IMR-90 (cell line): Measurements from ENCODE around the gene PID1. TPM values are rescaled to one million over a fixed set of nuclear protein-coding genes. Genes with fewer than 3 reads are reported as not detected.

Source experiments
- ATAC-seq: fragments of 200-7000 bp; cut with Tn5 transposase; 2 replicates; pipeline ENCODE4 v1.9.1; 2020; ENCODE audit warnings: low read depth, mild to moderate bottlenecking, moderate library complexity
- BruUV-seq: library from RNA; stranded (reverse); fragments of 400-500 nt; replicated peaks from 2 replicates; lab custom pipeline; 2021; lab: Mats Ljungman, UMichigan
- CTCF ChIA-PET: fragments of 300-600 bp; formaldehyde crosslinking; extraction: SDS; loops from one replicate; lab custom pipeline; 2021; ENCODE audit warnings: antibody characterized with exemption; lab: Yijun Ruan, JAX
- POLR2A ChIA-PET: fragments of 300-600 bp; sonication (Branson Sonifier 250); formaldehyde crosslinking; loops from one replicate; lab custom pipeline; 2022; ENCODE audit warnings: antibody characterized with exemption; ENCODE audit not compliant: unreplicated experiment; lab: Charles Lee
- DNase-seq: peaks from one replicate; pipeline ENCODE4 v3.0.0; 2013
- H2AFZ ChIP-seq: replicated peaks from 2 replicates; pipeline ENCODE3; 2013; ENCODE audit warnings: low read length, mild to moderate bottlenecking; ENCODE audit not compliant: poor library complexity
- H2AK5ac ChIP-seq: 2 replicates; pipeline ENCODE4 v1.6.1; 2013; ENCODE audit warnings: low read depth, low read length, inconsistent platforms
- H2AK9ac ChIP-seq: replicated peaks from 2 replicates; pipeline ENCODE3; 2013; ENCODE audit warnings: mild to moderate bottlenecking, low read depth, low read length, moderate library complexity; ENCODE audit not compliant: poor library complexity
- H2BK120ac ChIP-seq: 2 replicates; pipeline ENCODE4 v1.6.1; 2013; ENCODE audit warnings: low read depth, low read length, inconsistent platforms
- H2BK15ac ChIP-seq: 3 replicates; pipeline ENCODE4 v1.6.1; 2013; ENCODE audit warnings: low read depth, low read length, inconsistent platforms
- H2BK20ac ChIP-seq: 2 replicates; pipeline ENCODE4 v1.6.1; 2013; ENCODE audit warnings: low read depth, mild to moderate bottlenecking, inconsistent platforms, low read length, moderate library complexity
- H2BK5ac ChIP-seq: 2 replicates; pipeline ENCODE4 v1.6.1; 2013; ENCODE audit warnings: mild to moderate bottlenecking, low read depth, low read length, inconsistent platforms; ENCODE audit not compliant: poor library complexity, severe bottlenecking
- H3K14ac ChIP-seq: replicated peaks from 2 replicates; pipeline ENCODE4 v1.6.1; 2013; ENCODE audit warnings: low read depth, low read length, inconsistent platforms
- H3K18ac ChIP-seq: 2 replicates; pipeline ENCODE4 v1.6.1; 2013; ENCODE audit warnings: low read depth, low read length, control low read depth
- H3K23ac ChIP-seq: 2 replicates; pipeline ENCODE4 v1.6.1; 2013; ENCODE audit warnings: low read depth, low read length, inconsistent platforms
- H3K27ac ChIP-seq: 2 replicates; pipeline ENCODE4 v1.5.1; 2013; ENCODE audit warnings: mild to moderate bottlenecking, control low read depth, low read length; ENCODE audit not compliant: insufficient read depth
- H3K27me3 ChIP-seq: 2 replicates; pipeline ENCODE4 v1.6.1; 2013; ENCODE audit warnings: low read length; ENCODE audit not compliant: control insufficient read depth, insufficient read depth
- H3K36me3 ChIP-seq: 2 replicates; pipeline ENCODE4 v1.6.1; 2013; ENCODE audit warnings: low read length, mixed read lengths; ENCODE audit not compliant: control insufficient read depth, insufficient read depth
- H3K4ac ChIP-seq: 2 replicates; pipeline ENCODE4 v1.6.1; 2013; ENCODE audit warnings: low read depth, low read length, inconsistent platforms
- H3K4me1 ChIP-seq: 2 replicates; pipeline ENCODE4 v1.6.1; 2013; ENCODE audit warnings: low read length, mixed read lengths; ENCODE audit not compliant: control insufficient read depth, insufficient read depth
- H3K4me2 ChIP-seq: 2 replicates; pipeline ENCODE4 v1.6.1; 2013; ENCODE audit warnings: low read depth, mild to moderate bottlenecking, control low read depth, low read length, moderate library complexity
- H3K4me3 ChIP-seq: 2 replicates; pipeline ENCODE4 v1.5.1; 2013; ENCODE audit warnings: low read depth, mild to moderate bottlenecking, control low read depth, low read length, moderate library complexity; ENCODE audit not compliant: insufficient read depth
- H3K56ac ChIP-seq: 2 replicates; pipeline ENCODE4 v1.6.1; 2013; ENCODE audit warnings: low read length, inconsistent platforms; ENCODE audit not compliant: insufficient read depth; ENCODE audit errors: extremely low read depth
- H3K79me1 ChIP-seq, 2 experiments: 2 replicates each; pipeline ENCODE4 v1.6.1; 2013; ENCODE audit warnings: low read length in 2 of 2, inconsistent platforms in 1 of 2, low read depth in 1 of 2
- H3K9ac ChIP-seq: 2 replicates; pipeline ENCODE4 v1.6.1; 2013; ENCODE audit warnings: low read depth, low read length, control low read depth
- H3K9me1 ChIP-seq: 2 replicates; pipeline ENCODE4 v1.6.1; 2013; ENCODE audit warnings: low read length, inconsistent platforms; ENCODE audit not compliant: insufficient read depth
- H3K9me3 ChIP-seq: 2 replicates; pipeline ENCODE4 v1.6.1; 2013; ENCODE audit warnings: low read length; ENCODE audit not compliant: control insufficient read depth, insufficient read depth
- H4K20me1 ChIP-seq: 2 replicates; pipeline ENCODE4 v1.6.1; 2013; ENCODE audit warnings: low read length, inconsistent platforms; ENCODE audit not compliant: insufficient read depth
- H4K5ac ChIP-seq: 2 replicates; pipeline ENCODE4 v1.6.1; 2013; ENCODE audit warnings: mild to moderate bottlenecking, low read depth, low read length, control low read depth
- H4K8ac ChIP-seq, 2 experiments: 2 replicates each; pipeline ENCODE4 v1.6.1; 2013; ENCODE audit warnings: low read depth in 2 of 2, low read length in 2 of 2, control low read depth in 1 of 2, inconsistent platforms in 1 of 2
- H4K91ac ChIP-seq: 2 replicates; pipeline ENCODE4 v1.6.1; 2013; ENCODE audit warnings: low read depth, low read length, inconsistent platforms; ENCODE audit not compliant: insufficient read depth
- BHLHE40 ChIP-seq: fragments of 150-350 bp; IDR thresholded peaks from 2 replicates; pipeline ENCODE4 v1.6.1; 2016; ENCODE audit warnings: mild to moderate bottlenecking, low read depth, low read length
- CHD1 ChIP-seq: IDR thresholded peaks from 2 replicates; pipeline ENCODE4 v1.6.1; 2012; ENCODE audit warnings: low read depth, low read length, improper control_type of control experiment
- FOS ChIP-seq: fragments of 150-350 bp; IDR thresholded peaks from 2 replicates; pipeline ENCODE4 v1.6.1; 2016; ENCODE audit warnings: low read depth, low read length
- MAFK ChIP-seq: IDR thresholded peaks from 2 replicates; pipeline ENCODE4 v1.6.1; 2012; ENCODE audit warnings: low read depth, low read length, improper control_type of control experiment
- MAZ ChIP-seq: IDR thresholded peaks from 2 replicates; pipeline ENCODE4 v1.6.1; 2012; ENCODE audit warnings: low read depth, mild to moderate bottlenecking, low read length, improper control_type of control experiment, moderate library complexity, borderline replicate concordance
- MXI1 ChIP-seq: IDR thresholded peaks from 2 replicates; pipeline ENCODE4 v1.6.1; 2012; ENCODE audit warnings: low read depth, mild to moderate bottlenecking, low read length, moderate library complexity, borderline replicate concordance
- NFE2L2 ChIP-seq: fragments of 150-350 bp; IDR thresholded peaks from 2 replicates; pipeline ENCODE4 v1.6.1; 2016; ENCODE audit warnings: low read depth, mild to moderate bottlenecking, low read length
- POLR2A ChIP-seq: IDR thresholded peaks from 2 replicates; pipeline ENCODE4 v1.6.1; 2012; ENCODE audit warnings: mild to moderate bottlenecking, low read depth, low read length
- RAD21 ChIP-seq: IDR thresholded peaks from 2 replicates; pipeline ENCODE4 v1.6.1; 2012; ENCODE audit warnings: low read length, improper control_type of control experiment
- RCOR1 ChIP-seq: IDR thresholded peaks from 2 replicates; pipeline ENCODE4 v1.6.1; 2012; ENCODE audit warnings: mild to moderate bottlenecking, low read length, improper control_type of control experiment; ENCODE audit not compliant: insufficient replicate concordance
- RFX5 ChIP-seq: IDR thresholded peaks from 2 replicates; pipeline ENCODE4 v1.8.0; 2012; ENCODE audit warnings: low read depth, mild to moderate bottlenecking, low read length, moderate library complexity
- SMC3 ChIP-seq: fragments of 150-350 bp; IDR thresholded peaks from 2 replicates; pipeline ENCODE4 v1.6.1; 2016; ENCODE audit warnings: low read depth, mild to moderate bottlenecking, antibody characterized with exemption, low read length, moderate library complexity
- WGBS, 2 experiments: methylation state at CpG; one replicate each; pipeline versions ENCODE4 v1.1.5 to v1.1.7; 2013; ENCODE audit warnings: missing lambda C conversion rate in 2 of 2; ENCODE audit not compliant: insufficient read length in 1 of 2; ENCODE audit errors: extremely low coverage in 2 of 2; 5-methylcytosine and 5-hydroxymethylcytosine counted together
- dilution Hi-C: fragments of 300-500 bp; cut with HindIII; formaldehyde crosslinking; loops from one replicate; pipeline ENCODE4 v1.14.3; 2018; ENCODE audit warnings: low sequenced_read_pairs; ENCODE audit not compliant: unreplicated experiment
- in situ Hi-C: fragments of 300-500 bp; cut with MboI; formaldehyde crosslinking; loops from 3 replicates; pipeline ENCODE4 v1.14.3; 2019; ENCODE audit warnings: low sequenced_read_pairs, inconsistent platforms, mixed read lengths
- intact Hi-C: fragments of 100-400 bp; cut with micrococcal nuclease; formaldehyde crosslinking; loops from 2 replicates; pipeline ENCODE4 v1.10.0; 2022
- polyA plus RNA-seq, 3 experiments: library from polyadenylated mRNA; depleted of rRNA; stranded (reverse); fragments of >200 nt; gene quantifications; 2 replicates each; pipeline ENCODE4 v1.2.3, GENCODE V29; 2012; ENCODE audit warnings: low replicate concordance in 1 of 3
- total RNA-seq: library from RNA; depleted of rRNA; stranded (reverse); fragments of >200 nt; gene quantifications from 2 replicates; pipeline ENCODE4 v1.2.3, GENCODE V29; 2012
- TF ChIP-seq, protein P1 (sequence below): conservative IDR thresholded peaks from 2 replicates; pipeline ENCODE4 v1.5.1; 2012; ENCODE audit warnings: mild to moderate bottlenecking, low read depth, low read length, improper control_type of control experiment
- TF ChIP-seq, protein P2 (sequence below): fragments of 150-350 bp; IDR thresholded peaks from 2 replicates; pipeline ENCODE4 v1.6.1; 2017; ENCODE audit warnings: mild to moderate bottlenecking, antibody characterized with exemption, low read length, low read depth

Gene PID1
- total and polyA plus RNA-seq, 2 of the 4 experiments (the other 2 are of a cell fraction), result 0.90 to 1.9 TPM

DNA sequence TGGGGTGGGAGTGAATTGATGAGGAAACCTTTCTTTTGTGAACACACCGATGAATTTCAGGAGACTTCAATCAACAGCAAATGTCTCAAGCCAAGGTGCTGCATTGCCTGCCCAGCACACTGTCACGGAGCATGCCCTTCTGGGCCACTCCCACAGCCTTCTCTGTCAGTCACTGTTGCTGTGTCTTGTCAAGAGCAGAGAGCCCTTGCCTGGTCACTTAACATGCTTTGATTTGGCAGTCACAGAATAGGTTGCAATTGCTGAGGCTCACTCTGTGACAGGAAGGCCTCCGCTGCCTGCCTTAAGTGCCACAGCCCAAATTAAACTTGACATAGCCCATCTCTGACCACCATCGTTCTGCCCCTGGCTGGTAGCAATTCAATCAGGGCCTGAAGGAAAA is 225.4 kb downstream of the PID1 start:
- Histone ChIP-seq H3K9me3 (peaks cover 10% of the 10 kb centered on the region), H3K9ac (no peak overlapping the region), H2AK9ac (no peak overlapping the region), H2BK20ac (no peak overlapping the region), H4K8ac (no peak overlapping the region), H3K9me1 (no peaks in the 10 kb centered on the region), H3K27ac (no peak overlapping the region), H3K56ac (no peak overlapping the region), H2AK5ac (no peak overlapping the region), H4K5ac (no peak overlapping the region), H3K79me1 (no peaks in the 10 kb centered on the region), H4K91ac (no peak overlapping the region), H3K4me1 (no peaks in the 10 kb centered on the region), H3K18ac (no peak overlapping the region), H3K14ac (no peak overlapping the region), H3K4ac (no peak overlapping the region), H3K27me3 (no peaks in the 10 kb centered on the region), H2BK15ac (no peak overlapping the region), H2AFZ (no peak overlapping the region), H3K36me3 (no peaks in the 10 kb centered on the region), H4K20me1 (no peaks in the 10 kb centered on the region), H2BK5ac (no peak overlapping the region), H2BK120ac (no peak overlapping the region), H3K4me3 (no peak overlapping the region), H3K4me2 (no peak overlapping the region), H3K23ac (no peak overlapping the region)
- ChIA-PET POLR2A (no interaction called here), CTCF (no interaction called here)
- BruUV-seq, result no TSS peak
- dilution Hi-C loops (no loop called here), intact Hi-C loops (no loop called here), in situ Hi-C loops (no loop called here)
- DNase-seq (no peak), ATAC-seq (no peak)
- no peak for TF ChIP-seq POLR2A
- no peak for TF ChIP-seq FOS
- TF ChIP-seq RAD21, result no peak
- TF ChIP-seq, protein P1, sequence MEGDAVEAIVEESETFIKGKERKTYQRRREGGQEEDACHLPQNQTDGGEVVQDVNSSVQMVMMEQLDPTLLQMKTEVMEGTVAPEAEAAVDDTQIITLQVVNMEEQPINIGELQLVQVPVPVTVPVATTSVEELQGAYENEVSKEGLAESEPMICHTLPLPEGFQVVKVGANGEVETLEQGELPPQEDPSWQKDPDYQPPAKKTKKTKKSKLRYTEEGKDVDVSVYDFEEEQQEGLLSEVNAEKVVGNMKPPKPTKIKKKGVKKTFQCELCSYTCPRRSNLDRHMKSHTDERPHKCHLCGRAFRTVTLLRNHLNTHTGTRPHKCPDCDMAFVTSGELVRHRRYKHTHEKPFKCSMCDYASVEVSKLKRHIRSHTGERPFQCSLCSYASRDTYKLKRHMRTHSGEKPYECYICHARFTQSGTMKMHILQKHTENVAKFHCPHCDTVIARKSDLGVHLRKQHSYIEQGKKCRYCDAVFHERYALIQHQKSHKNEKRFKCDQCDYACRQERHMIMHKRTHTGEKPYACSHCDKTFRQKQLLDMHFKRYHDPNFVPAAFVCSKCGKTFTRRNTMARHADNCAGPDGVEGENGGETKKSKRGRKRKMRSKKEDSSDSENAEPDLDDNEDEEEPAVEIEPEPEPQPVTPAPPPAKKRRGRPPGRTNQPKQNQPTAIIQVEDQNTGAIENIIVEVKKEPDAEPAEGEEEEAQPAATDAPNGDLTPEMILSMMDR, result no peak
- TF ChIP-seq NFE2L2, result no peak
- TF ChIP-seq CHD1, result no peak
- no peak for TF ChIP-seq MAZ
- TF ChIP-seq MXI1, result no peak
- no peak for TF ChIP-seq RCOR1
- TF ChIP-seq, protein P2, sequence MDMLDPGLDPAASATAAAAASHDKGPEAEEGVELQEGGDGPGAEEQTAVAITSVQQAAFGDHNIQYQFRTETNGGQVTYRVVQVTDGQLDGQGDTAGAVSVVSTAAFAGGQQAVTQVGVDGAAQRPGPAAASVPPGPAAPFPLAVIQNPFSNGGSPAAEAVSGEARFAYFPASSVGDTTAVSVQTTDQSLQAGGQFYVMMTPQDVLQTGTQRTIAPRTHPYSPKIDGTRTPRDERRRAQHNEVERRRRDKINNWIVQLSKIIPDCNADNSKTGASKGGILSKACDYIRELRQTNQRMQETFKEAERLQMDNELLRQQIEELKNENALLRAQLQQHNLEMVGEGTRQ, result no peak
- TF ChIP-seq RFX5, result no peak
- TF ChIP-seq SMC3, result no peak
- no peak for TF ChIP-seq MAFK
- TF ChIP-seq BHLHE40, result no peak
- WGBS, 2 experiments, result 40% methylated on average over 1 of the region's 4 CpGs; no CpG with 5 or more reads in 1 of the 2 experiments
